Mucosa of stomach (tissue), 1 donor: ENCODE data around the gene CLDN4.
"Not testable (repeated sequence)": the region's sequence is repeated elsewhere in the genome, so short reads cannot be mapped to it uniquely, and the experiment has no call there.

Experiments
- H3K27me3 ChIP-seq: one replicate; pipeline ENCODE4 v1.7.0; 2013; ENCODE audit warnings: mild to moderate bottlenecking, low read length; ENCODE audit not compliant: control insufficient read depth, insufficient read depth
- H3K36me3 ChIP-seq: one replicate; pipeline ENCODE4 v1.7.0; 2013; ENCODE audit warnings: low read length; ENCODE audit not compliant: control insufficient read depth, insufficient read depth
- H3K4me1 ChIP-seq: one replicate; pipeline ENCODE4 v1.7.0; 2013; ENCODE audit warnings: mild to moderate bottlenecking, low read length; ENCODE audit not compliant: control insufficient read depth, insufficient read depth
- H3K4me3 ChIP-seq: one replicate; pipeline ENCODE4 v1.7.0; 2013; ENCODE audit warnings: low read length
- H3K9ac ChIP-seq: one replicate; pipeline ENCODE4 v1.7.0; 2013; ENCODE audit warnings: mild to moderate bottlenecking, low read length, moderate library complexity
- H3K9me3 ChIP-seq: one replicate; pipeline ENCODE4 v1.7.0; 2013; ENCODE audit warnings: mild to moderate bottlenecking, low read length, moderate library complexity; ENCODE audit not compliant: control insufficient read depth
- donor health status: Pancreatic carcinoma.

CLDN4 gene

GRCh38 chr7:73828107-73828803 is 2.5 kb upstream of the CLDN4 start:
- H3K4me3 ChIP-seq: no peak overlapping the region
- peaks cover 35% of the 10 kb centered on the region for H3K27me3 ChIP-seq
- H3K9me3 ChIP-seq: no peaks in the 10 kb centered on the region
- H3K4me1 ChIP-seq: peaks cover 54% of the 10 kb centered on the region
- H3K36me3 ChIP-seq: no peaks in the 10 kb centered on the region
- no peak overlapping the region for H3K9ac ChIP-seq

GRCh38 chr7:73828972-73829371 is 1.8 kb upstream of the CLDN4 start:
- no peaks in the 10 kb centered on the region for H3K36me3 ChIP-seq
- H3K9me3 ChIP-seq: no peaks in the 10 kb centered on the region
- H3K27me3 ChIP-seq: peaks cover 32% of the 10 kb centered on the region
- peaks cover 55% of the 10 kb centered on the region for H3K4me1 ChIP-seq
- H3K4me3 ChIP-seq: no peak overlapping the region
- H3K9ac ChIP-seq: no peak overlapping the region

GRCh38 chr7:73829505-73829904 is 1.3 kb upstream of the CLDN4 start:
- H3K9ac ChIP-seq: no peak overlapping the region
- H3K36me3 ChIP-seq: no peaks in the 10 kb centered on the region
- no peaks in the 10 kb centered on the region for H3K9me3 ChIP-seq
- no peak overlapping the region for H3K4me3 ChIP-seq
- peaks cover 28% of the 10 kb centered on the region for H3K27me3 ChIP-seq
- peaks cover 55% of the 10 kb centered on the region for H3K4me1 ChIP-seq

GRCh38 chr7:73829921-73830680 is 695 bp upstream of the CLDN4 start:
- Histone ChIP-seq H3K4me3 (peak overlapping the region; percentile 45), H3K9ac (peak overlapping the region; percentile 73), H3K9me3 (no peaks in the 10 kb centered on the region), H3K27me3 (peaks cover 28% of the 10 kb centered on the region), H3K36me3 (no peaks in the 10 kb centered on the region), H3K4me1 (peaks cover 55% of the 10 kb centered on the region)

- Histone ChIP-seq H3K9me3 (no peaks in the 10 kb centered on the region), H3K36me3 (no peaks in the 10 kb centered on the region), H3K27me3 (peaks cover 28% of the 10 kb centered on the region), H3K9ac (peak overlapping the region; percentile 73), H3K4me1 (peaks cover 55% of the 10 kb centered on the region), H3K4me3 (peak overlapping the region; percentile 45)
Observed at GRCh38 chr7:73831584-73831833, 713 bp downstream of the CLDN4 start.

- H3K9me3 ChIP-seq: no peaks in the 10 kb centered on the region
- H3K27me3 ChIP-seq: peaks cover 28% of the 10 kb centered on the region
- H3K36me3 ChIP-seq: no peaks in the 10 kb centered on the region
- H3K4me3 ChIP-seq: peak overlapping the region; percentile 45
- peaks cover 55% of the 10 kb centered on the region for H3K4me1 ChIP-seq
- peak overlapping the region; percentile 73 for H3K9ac ChIP-seq
Observed at GRCh38 chr7:73831834-73832651, 1.2 kb downstream of the CLDN4 start.

- no peak overlapping the region for H3K4me3 ChIP-seq
- H3K9ac ChIP-seq: peak overlapping the region; percentile 39
- H3K36me3 ChIP-seq: no peaks in the 10 kb centered on the region
- H3K27me3 ChIP-seq: peaks cover 28% of the 10 kb centered on the region
- H3K4me1 ChIP-seq: peaks cover 48% of the 10 kb centered on the region
- no peaks in the 10 kb centered on the region for H3K9me3 ChIP-seq
Observed at GRCh38 chr7:73832806-73833205, 2.0 kb downstream of the CLDN4 start.

- H3K9ac ChIP-seq: peak overlapping the region; percentile 39
- no peak overlapping the region for H3K4me3 ChIP-seq
- H3K36me3 ChIP-seq: no peaks in the 10 kb centered on the region
- H3K4me1 ChIP-seq: peaks cover 44% of the 10 kb centered on the region
- peaks cover 28% of the 10 kb centered on the region for H3K27me3 ChIP-seq
- no peaks in the 10 kb centered on the region for H3K9me3 ChIP-seq
Observed at GRCh38 chr7:73833251-73833919, 2.6 kb downstream of the CLDN4 start.

- Histone ChIP-seq H3K4me3 (no peak overlapping the region), H3K4me1 (peaks cover 30% of the 10 kb centered on the region), H3K9me3 (no peaks in the 10 kb centered on the region), H3K27me3 (peaks cover 32% of the 10 kb centered on the region), H3K36me3 (no peaks in the 10 kb centered on the region), H3K9ac (no peak overlapping the region)
Observed at GRCh38 chr7:73834626-73835191, 3.9 kb downstream of the CLDN4 start.

GRCh38 chr7:73837167-73837566 is 6.4 kb downstream of the CLDN4 start:
- H3K27me3 ChIP-seq: peaks cover 11% of the 10 kb centered on the region
- peaks cover 20% of the 10 kb centered on the region for H3K4me1 ChIP-seq
- not testable (repeated sequence) for H3K4me3 ChIP-seq, H3K9me3 ChIP-seq, H3K36me3 ChIP-seq, H3K9ac ChIP-seq

- H3K36me3 ChIP-seq: no peaks in the 10 kb centered on the region
- peaks cover 8% of the 10 kb centered on the region for H3K4me1 ChIP-seq
- H3K27me3 ChIP-seq: peaks cover 6% of the 10 kb centered on the region
- H3K9me3 ChIP-seq: no peaks in the 10 kb centered on the region
- no peak overlapping the region for H3K9ac ChIP-seq
- H3K4me3 ChIP-seq: no peak overlapping the region
Observed at GRCh38 chr7:73838642-73839041, 7.8 kb downstream of the CLDN4 start.
